GM12878 (cell line): ENCODE results near the gene MAMDC4. TPM values are rescaled to one million over a fixed set of nuclear protein-coding genes. Genes with fewer than 3 reads are reported as not detected.

Source experiments
- ATAC-seq: fragments of 200-7000 bp; cut with Tn5 transposase; 3 replicates; pipeline ENCODE4 v1.9.1; 2020; ENCODE audit warnings: mild to moderate bottlenecking, moderate library complexity
- BruUV-seq: library from RNA; stranded (reverse); fragments of 400-500 nt; replicated peaks from 2 replicates; lab custom pipeline; 2021; lab: Mats Ljungman, UMichigan
- CTCF ChIA-PET: fragments of 300-600 bp; sonication (Branson Sonifier 250); formaldehyde crosslinking; extraction: SDS; loops from one replicate; lab custom pipeline; 2021; ENCODE audit warnings: inconsistent platforms; lab: Yijun Ruan, JAX
- POLR2A ChIA-PET: fragments of 350-600 bp; formaldehyde crosslinking; extraction: SDS; loops from one replicate; lab custom pipeline; 2021; ENCODE audit warnings: inconsistent platforms; lab: Charles Lee
- RAD21 ChIA-PET: fragments of 300-600 bp; sonication (Branson Sonifier 250); formaldehyde crosslinking; loops from one replicate; lab custom pipeline; 2023; ENCODE audit warnings: antibody characterized with exemption; ENCODE audit not compliant: unreplicated experiment; lab: Charles Lee
- SMC1A ChIA-PET: fragments of 300-600 bp; sonication (Branson Sonifier 250); formaldehyde crosslinking; loops from one replicate; lab custom pipeline; 2023; ENCODE audit not compliant: unreplicated experiment, uncharacterized antibody; lab: Charles Lee
- DNase-seq: peaks from one replicate; pipeline ENCODE4 v3.0.0-alpha.2; 2011; ENCODE audit warnings: low read depth, low spot score
- FAIRE-seq: peaks from 3 replicates; lab custom pipeline; 2011; peaks lifted over from hg19 to GRCh38; lab: Jason Lieb, UNC
- H2AFZ ChIP-seq: 2 replicates; pipeline ENCODE4 v1.6.0; 2011; ENCODE audit warnings: low read depth, low read length, control low read depth; ENCODE audit not compliant: control insufficient read depth
- H3K27ac ChIP-seq: 2 replicates; pipeline ENCODE4 v1.5.1; 2011; ENCODE audit warnings: control low read depth; ENCODE audit not compliant: control insufficient read depth, insufficient read depth
- H3K27me3 ChIP-seq, 2 experiments: replicated peaks in 1 of 2; 2 replicates each; pipeline versions ENCODE4 v1.6.0 to v1.6.1; 2011; ENCODE audit warnings: low read length in 1 of 2; ENCODE audit not compliant: control insufficient read depth in 2 of 2, insufficient read depth in 2 of 2
- H3K36me3 ChIP-seq, 2 experiments: 2 replicates each; pipeline ENCODE4 v1.5.1; 2011; ENCODE audit warnings: low read length in 1 of 2; ENCODE audit not compliant: control insufficient read depth in 2 of 2, insufficient read depth in 2 of 2
- H3K4me1 ChIP-seq: 2 replicates; pipeline ENCODE4 v1.6.1; 2011; ENCODE audit warnings: mild to moderate bottlenecking, low read length, moderate library complexity, mixed read lengths; ENCODE audit not compliant: control insufficient read depth, insufficient read depth
- H3K4me2 ChIP-seq: 2 replicates; pipeline ENCODE4 v1.6.0; 2011; ENCODE audit warnings: control low read depth; ENCODE audit not compliant: control insufficient read depth, insufficient read depth
- H3K4me3 ChIP-seq: fragments of 200-600 bp; sonication (generic); 2 replicates; pipeline ENCODE4 v1.5.1; 2016
- H3K79me2 ChIP-seq: 2 replicates; pipeline ENCODE4 v1.6.0; 2011; ENCODE audit warnings: low read length; ENCODE audit not compliant: control insufficient read depth, insufficient read depth
- H3K9ac ChIP-seq: 2 replicates; pipeline ENCODE4 v1.8.0; 2011; ENCODE audit warnings: low read length, control low read depth, mixed read lengths; ENCODE audit not compliant: control insufficient read depth, insufficient read depth
- H3K9me3 ChIP-seq: replicated peaks from 3 replicates; pipeline ENCODE4 v1.5.1; 2011; ENCODE audit warnings: mild to moderate bottlenecking, low read length; ENCODE audit not compliant: control insufficient read depth, insufficient read depth
- H4K20me1 ChIP-seq: 2 replicates; pipeline ENCODE4 v1.6.0; 2011; ENCODE audit not compliant: control insufficient read depth, insufficient read depth
- ELK1 ChIP-seq: IDR thresholded peaks from 2 replicates; pipeline ENCODE4 v1.6.1; 2012; ENCODE audit warnings: low read depth, low read length, improper control_type of control experiment
- IKZF2 ChIP-seq, 2 experiments: fragments of 450-650 bp; IDR thresholded peaks; 2 replicates each; pipeline ENCODE4 v1.6.1; 2017; ENCODE audit warnings: mild to moderate bottlenecking in 2 of 2, moderate library complexity in 2 of 2
- MEF2A ChIP-seq: IDR thresholded peaks from 2 replicates; pipeline ENCODE4 v1.6.1; 2011; ENCODE audit warnings: low read depth, mild to moderate bottlenecking, low read length, moderate library complexity; ENCODE audit not compliant: insufficient read depth
- NFYB ChIP-seq: IDR thresholded peaks from 2 replicates; pipeline ENCODE4 v1.6.1; 2011; ENCODE audit warnings: low read depth, mild to moderate bottlenecking, low read length, improper control_type of control experiment, moderate library complexity; ENCODE audit not compliant: insufficient read depth
- NR2C1 ChIP-seq: fragments of 450-650 bp; IDR thresholded peaks from 2 replicates; pipeline ENCODE4 v1.6.1; 2017; ENCODE audit warnings: antibody characterized with exemption, mild to moderate bottlenecking, moderate library complexity
- PAX5 ChIP-seq: IDR thresholded peaks from 2 replicates; pipeline ENCODE4 v1.6.1; 2011; ENCODE audit warnings: low read depth, low read length, borderline replicate concordance
- SMAD5 ChIP-seq: IDR thresholded peaks from 2 replicates; pipeline ENCODE4 v1.6.1; 2016; ENCODE audit warnings: antibody characterized with exemption, low read depth
- SMARCA5 ChIP-seq: fragments of 450-650 bp; IDR thresholded peaks from 2 replicates; pipeline ENCODE4 v1.6.1; 2017; ENCODE audit warnings: mild to moderate bottlenecking
- SP1 ChIP-seq: IDR thresholded peaks from one replicate; pipeline ENCODE4 v1.6.1; 2011; ENCODE audit warnings: low read depth, low read length
- YBX1 ChIP-seq: fragments of 450-650 bp; IDR thresholded peaks from 2 replicates; pipeline ENCODE4 v1.6.1; 2016; ENCODE audit warnings: antibody characterized with exemption
- WGBS: methylation state at CpG from one replicate; pipeline ENCODE4 v1.1.6; 2016; ENCODE audit warnings: low lambda C conversion rate; ENCODE audit not compliant: insufficient replicate concordance, insufficient coverage; ENCODE audit errors: missing lambda C conversion rate; 5-methylcytosine and 5-hydroxymethylcytosine counted together
- in situ Hi-C: fragments of 300-500 bp; cut with MboI; formaldehyde crosslinking; loops from 9 replicates; pipeline ENCODE4 v1.14.3; 2018; ENCODE audit warnings: mixed read lengths
- intact Hi-C: fragments of 100-400 bp; cut with micrococcal nuclease; formaldehyde crosslinking; loops from one replicate; pipeline ENCODE4 v1.14.2; 2022; ENCODE audit not compliant: unreplicated experiment
- polyA plus RNA-seq, 11 experiments: library from polyadenylated mRNA; depleted of rRNA in 4 of 11; unstranded in 6 of 11; stranded (reverse) in 5 of 11; fragments of >200 nt; fragmentation: Nextera tagmentation in 4 of 11; fragmentation: Illumina TruSeq in 1 of 11; extraction: Ambion mirVana in 4 of 11; extraction: Trizol in 1 of 11; gene quantifications; 1 replicate in 1 of 11; 2 replicates in 10 of 11; pipeline versions ENCODE4 v1.2.1 to v1.2.3, GENCODE V29; 2011 to 2016; ENCODE audit warnings: inconsistent platforms in 2 of 11, missing spikeins in 2 of 11, low read depth in 1 of 11
- total RNA-seq, 4 experiments: library from RNA; depleted of rRNA in 3 of 4; stranded (reverse); fragments of >200 nt in 3 of 4; fragmentation: Illumina TruSeq in 1 of 4; extraction: Trizol in 1 of 4; gene quantifications; 2 replicates each; pipeline versions ENCODE4 v1.2.1 to v1.2.3, GENCODE V29; 2013 to 2021

MAMDC4 gene
- total and polyA plus RNA-seq, 10 of the 15 experiments (the other 5 are each of a cell fraction or from before 2014, with no cell fraction given): 0.22 to 5.7 (median 2.4) TPM; not detected in 1

GRCh38 chr9:136900556-136900955 is 48.4 kb downstream of the MAMDC4 start:
- BruUV-seq: no TSS peak
- peaks cover 49% of the 10 kb centered on the region for H3K79me2 ChIP-seq
- H3K4me3 ChIP-seq: no peak overlapping the region
- DNase-seq (no peak), FAIRE-seq (no peak), ATAC-seq (no peak)
- peaks cover 5% of the 10 kb centered on the region; the same call in 2 of the 3 replicates for H3K9me3 ChIP-seq
- ChIA-PET SMC1A (interaction anchor here (7.5 kb wide), 1 partner anchor 16 kb away, joined by 70 read pairs; the partner anchor contains the start of gene TRAF2), CTCF (interaction anchor here (0.8 to 3.1 kb wide), 5 partner anchors 13 to 135 kb away, joined by 4 to 16 read pairs (median 4); partner anchors contain the start of gene TRAF2), POLR2A (interaction anchor here (0.5 to 3.4 kb wide), 4 partner anchors 8 to 30 kb away, joined by 3 to 41 read pairs (median 6); no protein-coding TSS in a partner anchor), RAD21 (interaction anchor here (3.5 kb wide), 1 partner anchor 57 kb away, joined by 16 read pairs; the partner anchor contains the start of gene AJM1)
- no peaks in the 10 kb centered on the region for H3K27me3 ChIP-seq
- H4K20me1 ChIP-seq: no peaks in the 10 kb centered on the region
- H2AFZ ChIP-seq: no peak overlapping the region
- in situ Hi-C loops (no loop called here), intact Hi-C loops (no loop called here)
- no peak overlapping the region for H3K9ac ChIP-seq
- H3K4me2 ChIP-seq: 0 out of 2 replicates have a peak overlapping the region, but pooled peaks have one; percentile 14
- peak overlapping the region; percentile 99; the same call in 1 of the 2 replicates for H3K27ac ChIP-seq
- peaks cover 65% of the 10 kb centered on the region for H3K4me1 ChIP-seq
- 91% methylated on average over 10 of the region's 10 CpGs for WGBS
- H3K36me3 ChIP-seq: peaks cover 26 to 30% of the 10 kb centered on the region in 2 experiments
- TF ChIP-seq YBX1 (no peak), NR2C1 (no peak), PAX5 (no peak), SMAD5 (no peak), SP1 (no peak), NFYB (no peak), ELK1 (no peak), SMARCA5 (no peak), MEF2A (no peak), IKZF2 (IDR thresholded peaks at IDR 0.05) (no peak)
